Measurements from ENCODE around the gene RMRP.
A peak's percentile ranks its signal among the peaks of the same experiment; 100 is the strongest.

RMRP gene

DNA sequence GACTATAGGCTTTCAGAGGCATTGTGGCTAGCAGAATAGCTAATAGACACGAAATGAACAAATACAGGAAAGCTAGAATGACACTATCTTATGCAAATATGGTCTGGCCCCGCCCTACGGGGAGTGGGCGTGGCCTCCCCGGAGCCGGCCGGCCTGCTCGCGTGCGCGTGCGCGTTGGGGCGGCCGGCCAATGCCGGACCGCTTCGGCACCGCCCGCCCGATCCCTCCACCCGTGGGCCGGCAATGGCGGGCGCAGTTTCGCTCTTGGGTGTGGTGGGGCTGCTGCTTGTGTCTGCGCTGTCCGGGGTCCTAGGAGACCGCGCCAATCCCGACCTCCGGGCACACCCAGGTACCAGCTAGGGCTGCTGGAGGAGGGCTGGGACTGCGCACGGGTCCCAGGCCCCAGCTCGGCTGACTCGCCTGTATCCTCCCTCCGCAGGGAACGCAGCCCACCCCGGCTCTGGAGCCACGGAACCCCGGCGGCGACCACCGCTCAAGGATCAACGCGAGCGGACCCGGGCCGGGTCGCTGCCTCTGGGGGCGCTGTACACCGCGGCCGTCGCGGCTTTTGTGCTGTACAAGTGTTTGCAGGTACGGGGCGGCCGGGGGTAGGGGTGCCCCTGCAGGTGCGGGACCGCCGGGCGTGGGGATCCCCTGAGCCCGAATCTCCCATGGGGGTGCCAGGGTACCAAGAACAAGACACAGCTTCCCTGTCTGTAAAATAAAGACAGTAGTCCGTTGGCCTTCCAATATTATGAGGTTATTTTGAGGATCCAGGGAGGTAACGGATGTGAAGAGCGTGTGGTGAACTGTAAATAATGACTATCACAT lies 533 bp upstream of the RMRP start, which contains the start of gene CCDC107:
TSS of gene CCDC107 (plus strand) at position 156 of the 831 bp plus-strand sequence. CDS start at position 244, 88 bp downstream.
- ChIA-PET CTCF (interaction anchor here (0.6 to 14.5 kb wide), 21 partner anchors 9 to 1562 kb away, joined by 3 to 157 read pairs (median 5); partner anchors contain the start of genes TLN1 and TPM2), POLR2A (interaction anchor here (0.6 to 4.3 kb wide), 24 partner anchors 11 to 713 kb away, joined by 3 to 41 read pairs (median 4); partner anchors contain the start of genes ATOSB, CREB3, FANCG and GBA2)
- H3K9me3 ChIP-seq (ENCODE audit: control insufficient read depth, insufficient read depth, low read depth, low read length): no peaks in the 10 kb centered on the region
- peaks cover 8% of the 10 kb centered on the region; the same call in 1 of the 2 replicates for H3K4me1 ChIP-seq (ENCODE audit: control insufficient read depth, insufficient read depth, low read length)
- peak within 1 kb of the TSS; percentile 93 for H3K27ac ChIP-seq (ENCODE audit: extremely low read depth, low read depth, low read length)
- peak within 1 kb of the TSS; percentile 70 for H3K4me3 ChIP-seq (ENCODE audit: low read depth, low read length)
- peaks cover 5 to 33% of the 10 kb centered on the region in 2 experiments for H3K36me3 ChIP-seq (ENCODE audit: control insufficient read depth in 2 of 2, insufficient read depth in 1 of 2, low read length in 2 of 2)
- TF ChIP-seq ZEB2 (tag by site-specific recombination; IDR thresholded peaks at IDR 0.05): 0 out of 2 replicates have a peak, but pooled peaks have one; percentile 58
- TF ChIP-seq, protein P1, sequence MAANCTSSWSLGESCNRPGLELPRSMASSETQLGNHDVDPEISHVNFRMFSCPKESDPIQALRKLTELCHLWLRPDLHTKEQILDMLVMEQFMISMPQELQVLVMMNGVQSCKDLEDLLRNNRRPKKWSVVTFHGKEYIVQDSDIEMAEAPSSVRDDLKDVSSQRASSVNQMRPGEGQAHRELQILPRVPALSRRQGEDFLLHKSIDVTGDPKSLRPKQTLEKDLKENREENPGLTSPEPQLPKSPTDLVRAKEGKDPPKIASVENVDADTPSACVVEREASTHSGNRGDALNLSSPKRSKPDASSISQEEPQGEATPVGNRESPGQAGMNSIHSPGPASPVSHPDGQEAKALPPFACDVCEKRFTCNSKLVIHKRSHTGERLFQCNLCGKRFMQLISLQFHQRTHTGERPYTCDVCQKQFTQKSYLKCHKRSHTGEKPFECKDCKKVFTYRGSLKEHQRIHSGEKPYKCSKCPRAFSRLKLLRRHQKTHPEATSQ (tag by site-specific recombination; IDR thresholded peaks at IDR 0.05): 0 out of 2 replicates have a peak, but pooled peaks have one; percentile 72
- no peak; the same call in 1 of the 2 replicates for TF ChIP-seq ZNF561 (tag by site-specific recombination; IDR thresholded peaks at IDR 0.05; ENCODE audit: borderline replicate concordance)
- no peak for TF ChIP-seq ZNF140 (tag by site-specific recombination; IDR thresholded peaks at IDR 0.05)
- TF ChIP-seq, protein P2, sequence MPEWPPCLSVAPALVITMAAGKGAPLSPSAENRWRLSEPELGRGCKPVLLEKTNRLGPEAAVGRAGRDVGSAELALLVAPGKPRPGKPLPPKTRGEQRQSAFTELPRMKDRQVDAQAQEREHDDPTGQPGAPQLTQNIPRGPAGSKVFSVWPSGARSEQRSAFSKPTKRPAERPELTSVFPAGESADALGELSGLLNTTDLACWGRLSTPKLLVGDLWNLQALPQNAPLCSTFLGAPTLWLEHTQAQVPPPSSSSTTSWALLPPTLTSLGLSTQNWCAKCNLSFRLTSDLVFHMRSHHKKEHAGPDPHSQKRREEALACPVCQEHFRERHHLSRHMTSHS (tag by site-specific recombination; IDR thresholded peaks at IDR 0.05): no peak
- 0 out of 2 replicates have a peak, but pooled peaks have one; percentile 28 for TF ChIP-seq KLF8 (tag by site-specific recombination; IDR thresholded peaks at IDR 0.05)
- peak; percentile 39 for TF ChIP-seq ZNF501 (tag by site-specific recombination; IDR thresholded peaks at IDR 0.05)
- TF ChIP-seq PRDM1 (tag by site-specific recombination; IDR thresholded peaks at IDR 0.05): no peak
- no peak for TF ChIP-seq ZNF266 (tag by site-specific recombination; IDR thresholded peaks at IDR 0.05; ENCODE audit: low read depth)
- TF ChIP-seq EGR2 (tag by site-specific recombination; IDR thresholded peaks at IDR 0.05; ENCODE audit: low read depth): no peak
- peak; percentile 96 for TF ChIP-seq ZXDB (tag by site-specific recombination; IDR thresholded peaks at IDR 0.05)
- TF ChIP-seq ZNF660 (tag by site-specific recombination; IDR thresholded peaks at IDR 0.05): peak; percentile 43; the same call in 1 of the 2 replicates
- TF ChIP-seq, protein P3, sequence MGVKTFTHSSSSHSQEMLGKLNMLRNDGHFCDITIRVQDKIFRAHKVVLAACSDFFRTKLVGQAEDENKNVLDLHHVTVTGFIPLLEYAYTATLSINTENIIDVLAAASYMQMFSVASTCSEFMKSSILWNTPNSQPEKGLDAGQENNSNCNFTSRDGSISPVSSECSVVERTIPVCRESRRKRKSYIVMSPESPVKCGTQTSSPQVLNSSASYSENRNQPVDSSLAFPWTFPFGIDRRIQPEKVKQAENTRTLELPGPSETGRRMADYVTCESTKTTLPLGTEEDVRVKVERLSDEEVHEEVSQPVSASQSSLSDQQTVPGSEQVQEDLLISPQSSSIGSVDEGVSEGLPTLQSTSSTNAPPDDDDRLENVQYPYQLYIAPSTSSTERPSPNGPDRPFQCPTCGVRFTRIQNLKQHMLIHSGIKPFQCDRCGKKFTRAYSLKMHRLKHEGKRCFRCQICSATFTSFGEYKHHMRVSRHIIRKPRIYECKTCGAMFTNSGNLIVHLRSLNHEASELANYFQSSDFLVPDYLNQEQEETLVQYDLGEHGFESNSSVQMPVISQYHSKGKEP (tag by site-specific recombination; IDR thresholded peaks at IDR 0.05): no peak
- TF ChIP-seq, protein P4, sequence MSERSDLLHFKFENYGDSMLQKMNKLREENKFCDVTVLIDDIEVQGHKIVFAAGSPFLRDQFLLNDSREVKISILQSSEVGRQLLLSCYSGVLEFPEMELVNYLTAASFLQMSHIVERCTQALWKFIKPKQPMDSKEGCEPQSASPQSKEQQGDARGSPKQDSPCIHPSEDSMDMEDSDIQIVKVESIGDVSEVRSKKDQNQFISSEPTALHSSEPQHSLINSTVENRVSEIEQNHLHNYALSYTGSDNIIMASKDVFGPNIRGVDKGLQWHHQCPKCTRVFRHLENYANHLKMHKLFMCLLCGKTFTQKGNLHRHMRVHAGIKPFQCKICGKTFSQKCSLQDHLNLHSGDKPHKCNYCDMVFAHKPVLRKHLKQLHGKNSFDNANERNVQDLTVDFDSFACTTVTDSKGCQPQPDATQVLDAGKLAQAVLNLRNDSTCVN (tag by site-specific recombination; optimal IDR thresholded peaks at IDR 0.05): no peak
- peak; percentile 69 for TF ChIP-seq ZSCAN30 (tag by site-specific recombination; IDR thresholded peaks at IDR 0.05)
- peak; percentile 70; the same call in 1 of the 2 replicates for TF ChIP-seq ZNF600 (tag by site-specific recombination; IDR thresholded peaks at IDR 0.05)
- peak; percentile 70 for TF ChIP-seq ZNF335 (tag by site-specific recombination; conservative IDR thresholded peaks at IDR 0.05)
- TF ChIP-seq GLIS1 (tag by site-specific recombination; IDR thresholded peaks at IDR 0.05): peak; percentile 22; the same call in 1 of the 2 replicates
- peak; percentile 93 for TF ChIP-seq ZBTB20 (tag by site-specific recombination; IDR thresholded peaks at IDR 0.05)
- TF ChIP-seq ZNF37A (tag by site-specific recombination; IDR thresholded peaks at IDR 0.05): 0 out of 2 replicates have a peak, but pooled peaks have one; percentile 37
- TF ChIP-seq, protein P5, sequence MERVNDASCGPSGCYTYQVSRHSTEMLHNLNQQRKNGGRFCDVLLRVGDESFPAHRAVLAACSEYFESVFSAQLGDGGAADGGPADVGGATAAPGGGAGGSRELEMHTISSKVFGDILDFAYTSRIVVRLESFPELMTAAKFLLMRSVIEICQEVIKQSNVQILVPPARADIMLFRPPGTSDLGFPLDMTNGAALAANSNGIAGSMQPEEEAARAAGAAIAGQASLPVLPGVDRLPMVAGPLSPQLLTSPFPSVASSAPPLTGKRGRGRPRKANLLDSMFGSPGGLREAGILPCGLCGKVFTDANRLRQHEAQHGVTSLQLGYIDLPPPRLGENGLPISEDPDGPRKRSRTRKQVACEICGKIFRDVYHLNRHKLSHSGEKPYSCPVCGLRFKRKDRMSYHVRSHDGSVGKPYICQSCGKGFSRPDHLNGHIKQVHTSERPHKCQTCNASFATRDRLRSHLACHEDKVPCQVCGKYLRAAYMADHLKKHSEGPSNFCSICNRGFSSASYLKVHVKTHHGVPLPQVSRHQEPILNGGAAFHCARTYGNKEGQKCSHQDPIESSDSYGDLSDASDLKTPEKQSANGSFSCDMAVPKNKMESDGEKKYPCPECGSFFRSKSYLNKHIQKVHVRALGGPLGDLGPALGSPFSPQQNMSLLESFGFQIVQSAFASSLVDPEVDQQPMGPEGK (tag by site-specific recombination; IDR thresholded peaks at IDR 0.05): peak; percentile 78
- TF ChIP-seq BCL11B (tag by site-specific recombination; IDR thresholded peaks at IDR 0.05; ENCODE audit: low read depth): no peak
- TF ChIP-seq, protein P6, sequence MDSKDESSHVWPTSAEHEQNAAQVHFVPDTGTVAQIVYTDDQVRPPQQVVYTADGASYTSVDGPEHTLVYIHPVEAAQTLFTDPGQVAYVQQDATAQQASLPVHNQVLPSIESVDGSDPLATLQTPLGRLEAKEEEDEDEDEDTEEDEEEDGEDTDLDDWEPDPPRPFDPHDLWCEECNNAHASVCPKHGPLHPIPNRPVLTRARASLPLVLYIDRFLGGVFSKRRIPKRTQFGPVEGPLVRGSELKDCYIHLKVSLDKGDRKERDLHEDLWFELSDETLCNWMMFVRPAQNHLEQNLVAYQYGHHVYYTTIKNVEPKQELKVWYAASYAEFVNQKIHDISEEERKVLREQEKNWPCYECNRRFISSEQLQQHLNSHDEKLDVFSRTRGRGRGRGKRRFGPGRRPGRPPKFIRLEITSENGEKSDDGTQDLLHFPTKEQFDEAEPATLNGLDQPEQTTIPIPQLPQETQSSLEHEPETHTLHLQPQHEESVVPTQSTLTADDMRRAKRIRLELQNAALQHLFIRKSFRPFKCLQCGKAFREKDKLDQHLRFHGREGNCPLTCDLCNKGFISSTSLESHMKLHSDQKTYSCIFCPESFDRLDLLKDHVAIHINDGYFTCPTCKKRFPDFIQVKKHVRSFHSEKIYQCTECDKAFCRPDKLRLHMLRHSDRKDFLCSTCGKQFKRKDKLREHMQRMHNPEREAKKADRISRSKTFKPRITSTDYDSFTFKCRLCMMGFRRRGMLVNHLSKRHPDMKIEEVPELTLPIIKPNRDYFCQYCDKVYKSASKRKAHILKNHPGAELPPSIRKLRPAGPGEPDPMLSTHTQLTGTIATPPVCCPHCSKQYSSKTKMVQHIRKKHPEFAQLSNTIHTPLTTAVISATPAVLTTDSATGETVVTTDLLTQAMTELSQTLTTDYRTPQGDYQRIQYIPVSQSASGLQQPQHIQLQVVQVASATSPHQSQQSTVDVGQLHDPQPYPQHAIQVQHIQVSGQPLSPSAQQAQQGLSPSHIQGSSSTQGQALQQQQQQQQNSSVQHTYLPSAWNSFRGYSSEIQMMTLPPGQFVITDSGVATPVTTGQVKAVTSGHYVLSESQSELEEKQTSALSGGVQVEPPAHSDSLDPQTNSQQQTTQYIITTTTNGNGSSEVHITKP (tag by site-specific recombination; IDR thresholded peaks at IDR 0.05): peak; percentile 14; the same call in 1 of the 2 replicates
- peak; percentile 76; the same call in 1 of the 2 replicates for TF ChIP-seq GLIS2 (tag by site-specific recombination; IDR thresholded peaks at IDR 0.05)

Measured in HEK293 (cell line).